Measurements from ENCODE around the gene DMRTA1.
"Not testable (repeated sequence)": the region's sequence is repeated elsewhere in the genome, so short reads cannot be mapped to it uniquely, and the experiment has no call there.

The DMRTA1 gene

GRCh38 chr9:22454016-22454415 lies 7.4 kb downstream of the DMRTA1 start:
- no peak for TF ChIP-seq FOXM1 (IDR thresholded peaks at IDR 0.05; ENCODE audit: borderline replicate concordance)
- TF ChIP-seq FOXK2 (IDR thresholded peaks at IDR 0.05) = no peak
- no peak for TF ChIP-seq PKNOX1 (IDR thresholded peaks at IDR 0.05)
- TF ChIP-seq ZNF384 (IDR thresholded peaks at IDR 0.05) = no peak
- TF ChIP-seq NFRKB (IDR thresholded peaks at IDR 0.05) = no peak
- no peak for TF ChIP-seq SUZ12 (IDR thresholded peaks at IDR 0.05)
- no peak for TF ChIP-seq LEF1 (IDR thresholded peaks at IDR 0.05; ENCODE audit: borderline replicate concordance)
- TF ChIP-seq BHLHE40 (IDR thresholded peaks at IDR 0.05; ENCODE audit: borderline replicate concordance) = no peak
- TF ChIP-seq SP1 (IDR thresholded peaks at IDR 0.05) = no peak
- no peak for TF ChIP-seq CTBP1 (IDR thresholded peaks at IDR 0.05; ENCODE audit: borderline replicate concordance)
- TF ChIP-seq TARDBP (IDR thresholded peaks at IDR 0.05) = no peak
- TF ChIP-seq L3MBTL2 (conservative IDR thresholded peaks at IDR 0.05) = no peak
- TF ChIP-seq ELF4 (IDR thresholded peaks at IDR 0.05) = no peak
- TF ChIP-seq HDGF (IDR thresholded peaks at IDR 0.05; ENCODE audit: borderline replicate concordance) = no peak
- DNase-seq (ENCODE audit: extremely low spot score) = no peak
- ChIA-PET CTCF (interaction anchor here (1.5 kb wide), 1 partner anchor 147 kb away, joined by 4 read pairs; no protein-coding TSS in a partner anchor), POLR2A (no interaction called here)

GRCh38 chr9:22455181-22455580 lies 8.6 kb downstream of the DMRTA1 start:
- DNase-seq (ENCODE audit: extremely low spot score) = no peak
- no peak for TF ChIP-seq HDGF (IDR thresholded peaks at IDR 0.05; ENCODE audit: borderline replicate concordance)
- CTCF ChIA-PET = interaction anchor here (0.6 to 1.5 kb wide), 2 partner anchors 148 to 228 kb away, joined by 3 to 4 read pairs; no protein-coding TSS in a partner anchor
- POLR2A ChIA-PET = no interaction called here

GRCh38 chr9:22457448-22457847 lies 10.8 kb downstream of the DMRTA1 start:
- POLR2A ChIA-PET = no interaction called here
- CTCF ChIA-PET = no interaction called here
- no peak for DNase-seq (ENCODE audit: extremely low spot score)
- TF ChIP-seq L3MBTL2 (conservative IDR thresholded peaks at IDR 0.05) (no peak), BHLHE40 (IDR thresholded peaks at IDR 0.05; ENCODE audit: borderline replicate concordance) (no peak)

GRCh38 chr9:22463205-22463604 lies 16.6 kb downstream of the DMRTA1 start:
- POLR2A ChIA-PET = no interaction called here
- no peak for DNase-seq (ENCODE audit: extremely low spot score)
- no peak for TF ChIP-seq PKNOX1 (IDR thresholded peaks at IDR 0.05)
- CTCF ChIA-PET = no interaction called here

GRCh38 chr9:22469928-22470544 lies 23.4 kb downstream of the DMRTA1 start:
- DNase-seq (ENCODE audit: extremely low spot score) = peak; percentile 56
- TF ChIP-seq ELF4 (IDR thresholded peaks at IDR 0.05) = no peak
- no peak for TF ChIP-seq ARNT (IDR thresholded peaks at IDR 0.05)
- TF ChIP-seq CTBP1 (IDR thresholded peaks at IDR 0.05; ENCODE audit: borderline replicate concordance) = no peak
- CTCF ChIA-PET = no interaction called here
- POLR2A ChIA-PET = no interaction called here

GRCh38 chr9:22481566-22481965 lies 34.9 kb downstream of the DMRTA1 start:
- no peak for DNase-seq (ENCODE audit: extremely low spot score)
- TF ChIP-seq TARDBP (IDR thresholded peaks at IDR 0.05) = no peak
- no peak for TF ChIP-seq LEF1 (IDR thresholded peaks at IDR 0.05; ENCODE audit: borderline replicate concordance)
- TF ChIP-seq SP1 (IDR thresholded peaks at IDR 0.05) = no peak
- ChIA-PET CTCF (no interaction called here), POLR2A (no interaction called here)

- TF ChIP-seq HDGF (IDR thresholded peaks at IDR 0.05; ENCODE audit: borderline replicate concordance) (no peak), ELF4 (IDR thresholded peaks at IDR 0.05) (no peak), FOXM1 (IDR thresholded peaks at IDR 0.05; ENCODE audit: borderline replicate concordance) (no peak), ZNF384 (IDR thresholded peaks at IDR 0.05) (no peak), FOXK2 (IDR thresholded peaks at IDR 0.05) (no peak), TARDBP (IDR thresholded peaks at IDR 0.05) (no peak), SP1 (IDR thresholded peaks at IDR 0.05) (no peak), CTBP1 (IDR thresholded peaks at IDR 0.05; ENCODE audit: borderline replicate concordance) (no peak), FOXA1 (IDR thresholded peaks at IDR 0.05) (no peak), NFRKB (IDR thresholded peaks at IDR 0.05) (no peak), LEF1 (IDR thresholded peaks at IDR 0.05; ENCODE audit: borderline replicate concordance) (no peak), ARNT (IDR thresholded peaks at IDR 0.05) (no peak), L3MBTL2 (conservative IDR thresholded peaks at IDR 0.05) (no peak), SUZ12 (IDR thresholded peaks at IDR 0.05) (no peak)
- ChIA-PET CTCF (no interaction called here), POLR2A (no interaction called here)
- no peak for DNase-seq (ENCODE audit: extremely low spot score)
Measured at GRCh38 chr9:22483528-22484070, 37.0 kb downstream of the DMRTA1 start.

GRCh38 chr9:22496197-22496596 lies 49.6 kb downstream of the DMRTA1 start:
- CTCF ChIA-PET; POLR2A ChIA-PET; DNase-seq (ENCODE audit: extremely low spot score): not testable (repeated sequence)
